ENCODE measurements around the gene C1orf226. TPM values are rescaled to one million over a fixed set of nuclear protein-coding genes. Genes with fewer than 3 reads are reported as not detected.

Gene C1orf226
- polyA plus RNA-seq, 1 donor (not counting 4 experiments of a cell fraction or from before 2014, with no cell fraction given): 0.12 TPM

DNA sequence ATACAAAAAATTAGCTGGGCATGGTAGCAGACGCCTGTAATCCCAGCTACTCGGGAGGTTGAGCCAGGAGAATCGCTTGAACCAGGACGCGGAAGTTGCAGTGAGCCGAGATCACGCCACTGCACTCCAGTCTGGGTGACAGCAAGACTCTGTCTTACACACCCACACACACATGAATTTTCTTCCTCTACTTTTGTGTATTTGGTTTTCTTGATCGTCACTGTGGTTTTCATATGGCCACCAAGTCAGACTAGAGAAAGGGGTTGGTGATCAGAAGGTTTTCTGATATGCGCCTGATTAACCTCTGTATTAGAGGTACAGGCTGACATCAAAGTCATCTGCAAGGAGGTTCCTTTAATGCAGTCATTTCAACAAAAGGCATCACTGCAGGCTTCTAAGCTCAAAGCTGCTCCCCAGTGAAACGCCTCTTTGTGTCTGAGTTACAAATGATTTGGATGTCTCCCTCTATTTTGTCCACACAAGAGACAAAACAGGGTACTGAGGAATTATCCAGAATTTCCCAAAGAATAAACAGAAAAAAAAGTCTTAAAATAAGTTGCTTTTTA is 19.3 kb downstream of the C1orf226 start:
- Histone ChIP-seq H2AFZ (ENCODE audit: control insufficient read depth, low read length) (no peak overlapping the region), H3K27ac (ENCODE audit: control insufficient read depth, insufficient read depth, low read length) (no peak overlapping the region), H3K36me3 (ENCODE audit: control insufficient read depth in 2 of 2, extremely low read depth in 1 of 2, insufficient read depth in 2 of 2, low read length in 2 of 2) (no peaks in the 10 kb centered on the region), H3K4me3 (ENCODE audit: control insufficient read depth in 2 of 3, extremely low read depth in 1 of 3, insufficient read depth in 2 of 3, low read depth in 1 of 3, low read length in 3 of 3) (no peak overlapping the region), H3K4me2 (ENCODE audit: control insufficient read depth, extremely low read depth, insufficient read depth, low read depth, low read length) (no peak overlapping the region), H3K4me1 (ENCODE audit: control insufficient read depth, extremely low read depth, insufficient read depth, low read length) (peaks cover 3% of the 10 kb centered on the region), H4K20me1 (ENCODE audit: control insufficient read depth, extremely low read depth, insufficient read depth, low read length) (no peaks in the 10 kb centered on the region), H3K27me3 (ENCODE audit: control insufficient read depth, extremely low read depth, insufficient read depth, low read length) (peaks cover 7% of the 10 kb centered on the region), H3K9me1 (ENCODE audit: control insufficient read depth, extremely low read depth, insufficient read depth, low read length) (no peaks in the 10 kb centered on the region), H3K9me3 (ENCODE audit: control insufficient read depth, low read depth, low read length) (no peaks in the 10 kb centered on the region), H3K9ac (ENCODE audit: control insufficient read depth, extremely low read depth, insufficient read depth, low read length) (no peak overlapping the region), H3K79me2 (ENCODE audit: control insufficient read depth, insufficient read depth, low read length) (no peaks in the 10 kb centered on the region)
- TF ChIP-seq EZH2 (IDR thresholded peaks at IDR 0.05; ENCODE audit: low read length) (no peak), CTCF (optimal IDR thresholded peaks at IDR 0.05 in 1 of 3, IDR thresholded peaks at IDR 0.05 in 1 of 3, conservative IDR thresholded peaks at IDR 0.05 in 1 of 3; ENCODE audit: extremely low read depth in 1 of 3, insufficient read depth in 2 of 3, low read length in 3 of 3) (no peak)
- FAIRE-seq (no peak), DNase-seq (ENCODE audit: low read depth, low spot score) (no peak)
- dilution Hi-C loops (cut with MboI; ENCODE audit: extremely low pct_ligation_motif_present, low sequenced_read_pairs): no loop called here

DNA sequence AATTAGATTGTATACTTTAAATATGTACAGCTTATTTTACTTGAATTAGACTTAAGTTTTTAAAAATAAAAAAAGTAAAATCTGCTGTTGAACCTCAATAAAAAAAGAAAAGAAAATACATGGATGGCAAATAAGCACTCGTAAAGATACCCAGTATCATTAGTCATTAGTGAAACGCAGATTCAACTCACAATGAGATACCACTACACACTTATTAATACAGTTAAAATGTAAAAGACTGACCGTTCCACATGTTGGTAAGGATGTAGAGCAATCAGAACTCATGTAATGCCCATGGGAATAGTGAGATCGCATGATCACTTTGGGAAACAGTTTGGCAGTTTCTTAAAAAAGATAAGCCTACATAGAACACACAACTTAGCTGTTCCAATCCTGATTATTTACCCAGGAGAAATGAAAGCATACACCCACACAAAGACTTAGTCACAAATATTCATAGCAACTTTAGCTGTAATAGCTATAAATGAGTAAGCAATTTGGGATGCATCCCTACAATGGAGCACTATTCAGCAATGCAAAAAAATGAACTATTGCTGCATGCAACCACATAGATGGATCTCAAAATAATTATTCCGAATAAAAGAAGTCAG is 23.1 kb downstream of the C1orf226 start:
- no peaks in the 10 kb centered on the region for H3K9me1 ChIP-seq (ENCODE audit: control insufficient read depth, extremely low read depth, insufficient read depth, low read length)
- peaks cover 3% of the 10 kb centered on the region for H3K4me1 ChIP-seq (ENCODE audit: control insufficient read depth, extremely low read depth, insufficient read depth, low read length)
- no peaks in the 10 kb centered on the region for H3K9me3 ChIP-seq (ENCODE audit: control insufficient read depth, low read depth, low read length)
- no peak for TF ChIP-seq EZH2 (IDR thresholded peaks at IDR 0.05; ENCODE audit: low read length)
- no peak for TF ChIP-seq CTCF (optimal IDR thresholded peaks at IDR 0.05 in 1 of 3, IDR thresholded peaks at IDR 0.05 in 1 of 3, conservative IDR thresholded peaks at IDR 0.05 in 1 of 3; ENCODE audit: extremely low read depth in 1 of 3, insufficient read depth in 2 of 3, low read length in 3 of 3)
- no peaks in the 10 kb centered on the region for H3K36me3 ChIP-seq (ENCODE audit: control insufficient read depth in 2 of 2, extremely low read depth in 1 of 2, insufficient read depth in 2 of 2, low read length in 2 of 2)
- no peak overlapping the region for H3K27ac ChIP-seq (ENCODE audit: control insufficient read depth, insufficient read depth, low read length)
- H3K4me2 ChIP-seq (ENCODE audit: control insufficient read depth, extremely low read depth, insufficient read depth, low read depth, low read length): peak overlapping the region; percentile 27
- no peaks in the 10 kb centered on the region for H4K20me1 ChIP-seq (ENCODE audit: control insufficient read depth, extremely low read depth, insufficient read depth, low read length)
- dilution Hi-C loops (cut with MboI; ENCODE audit: extremely low pct_ligation_motif_present, low sequenced_read_pairs): no loop called here
- H3K4me3 ChIP-seq (ENCODE audit: control insufficient read depth in 2 of 3, extremely low read depth in 1 of 3, insufficient read depth in 2 of 3, low read depth in 1 of 3, low read length in 3 of 3): no peak overlapping the region
- H3K9ac ChIP-seq (ENCODE audit: control insufficient read depth, extremely low read depth, insufficient read depth, low read length): no peak overlapping the region
- H3K79me2 ChIP-seq (ENCODE audit: control insufficient read depth, insufficient read depth, low read length): no peaks in the 10 kb centered on the region
- FAIRE-seq (peak; percentile 5), DNase-seq (ENCODE audit: low read depth, low spot score) (no peak)
- peak overlapping the region; percentile 46 for H2AFZ ChIP-seq (ENCODE audit: control insufficient read depth, low read length)
- peaks cover 6% of the 10 kb centered on the region for H3K27me3 ChIP-seq (ENCODE audit: control insufficient read depth, extremely low read depth, insufficient read depth, low read length)
